ENCODE measurements around the gene IL26.

IL26 gene, protein sequence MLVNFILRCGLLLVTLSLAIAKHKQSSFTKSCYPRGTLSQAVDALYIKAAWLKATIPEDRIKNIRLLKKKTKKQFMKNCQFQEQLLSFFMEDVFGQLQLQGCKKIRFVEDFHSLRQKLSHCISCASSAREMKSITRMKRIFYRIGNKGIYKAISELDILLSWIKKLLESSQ

DNA sequence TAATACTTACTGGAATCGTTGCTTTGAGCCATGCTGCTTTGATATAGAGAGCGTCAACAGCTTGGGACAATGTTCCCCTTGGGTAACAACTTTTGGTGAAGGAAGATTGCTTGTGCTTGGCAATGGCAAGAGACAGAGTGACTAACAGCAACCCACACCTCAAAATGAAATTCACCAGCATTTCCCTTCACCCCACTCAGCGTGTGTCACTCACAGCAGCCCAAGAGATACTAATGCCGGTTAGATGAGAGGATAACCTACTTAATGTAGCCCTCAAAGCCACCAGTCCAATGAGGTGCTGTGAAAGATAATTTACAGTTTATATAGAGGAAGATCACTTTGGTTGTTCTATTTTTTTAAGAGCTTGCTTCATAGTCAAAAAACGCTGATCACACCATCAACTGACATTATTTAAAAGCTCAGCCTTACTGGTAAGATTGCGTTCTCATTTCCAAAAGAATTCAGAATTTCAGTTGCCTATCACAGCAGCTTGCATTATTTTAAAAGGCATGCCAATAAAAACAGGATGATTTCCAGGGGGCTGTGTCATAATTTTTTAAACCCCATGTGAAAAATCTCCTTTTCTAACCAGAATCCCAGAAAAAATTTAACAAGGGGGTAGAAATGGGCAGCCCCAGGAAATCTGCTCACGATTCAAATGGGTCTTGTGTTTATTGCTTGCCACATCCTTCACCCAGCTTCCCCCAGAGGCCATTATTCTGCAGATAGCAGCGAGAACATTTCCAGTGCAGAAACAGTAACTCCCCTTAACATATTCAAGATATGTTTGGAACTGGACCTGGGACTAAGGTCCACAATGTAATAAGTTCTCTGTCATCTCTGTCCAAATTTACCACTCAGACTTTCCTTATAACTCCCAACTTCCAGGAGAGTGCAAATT lies at the start of gene IL26:
Gene IL26 (minus strand): TSS at position 235 of the 901 bp plus-strand sequence. CDS start 54 bp downstream, at position 181.
- DNase-seq: no peak

DNA sequence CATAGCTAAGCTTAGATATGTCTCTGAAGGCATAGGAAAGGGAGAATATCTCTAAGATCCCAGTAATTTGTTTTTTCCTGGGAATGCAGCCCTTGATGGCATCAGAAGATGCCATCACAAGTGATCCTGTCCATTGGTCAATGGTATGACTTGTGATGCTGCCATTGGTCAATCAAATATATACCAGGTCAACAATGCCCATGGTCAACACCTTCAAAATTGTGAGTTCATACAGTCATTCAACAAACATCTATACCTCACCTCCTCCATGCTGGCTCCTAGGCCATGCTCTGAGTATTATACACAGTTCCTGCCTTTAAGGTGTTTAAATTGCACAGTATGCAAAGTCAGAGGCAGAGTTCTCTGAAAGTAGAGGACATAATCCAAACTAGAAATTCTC lies 47.1 kb upstream of the IL26 start:
- DNase-seq: no peak

DNA sequence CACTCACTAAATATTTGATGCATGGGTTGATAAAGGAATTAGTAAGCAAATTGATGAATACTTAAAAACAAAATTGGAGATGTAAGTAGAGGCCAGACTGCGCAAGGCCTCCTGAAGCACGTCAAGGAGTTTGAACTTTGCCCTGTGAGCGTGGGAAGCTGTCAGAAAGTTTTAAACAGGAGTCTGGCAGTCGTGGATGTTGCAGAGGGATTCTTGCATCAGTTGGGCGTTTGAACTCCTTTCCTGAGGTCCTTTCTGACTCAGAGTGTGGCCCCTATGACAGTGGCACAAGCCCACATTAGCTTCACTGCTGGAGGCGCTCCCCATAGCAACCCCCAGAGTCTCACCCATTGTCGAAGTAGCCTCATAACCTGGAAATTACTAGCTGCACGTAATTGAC lies 45.7 kb upstream of the IL26 start:
- no peak for DNase-seq

DNA sequence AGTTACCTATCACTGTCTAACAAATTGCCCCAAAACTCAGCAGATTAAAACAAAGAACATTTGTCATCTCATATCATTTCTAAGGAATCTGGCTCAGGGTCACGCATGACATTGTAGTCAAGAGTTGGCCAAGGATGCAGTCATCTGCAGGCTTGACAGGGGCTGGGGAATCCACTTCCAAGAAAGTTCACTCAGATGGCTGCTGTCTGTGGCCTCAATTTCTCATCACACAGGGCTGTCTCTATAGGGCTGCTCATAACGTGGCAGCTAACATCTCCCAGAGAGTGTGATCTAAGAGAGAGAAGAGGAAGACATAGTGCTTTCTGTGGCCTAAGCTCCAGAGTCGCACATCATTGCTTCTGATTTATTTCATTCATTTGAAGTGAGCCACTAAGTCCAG lies 44.7 kb upstream of the IL26 start:
- DNase-seq: no peak

- no peak for DNase-seq
Measured at GRCh38 chr12:68269779-68270178, 44.2 kb upstream of the IL26 start.

DNA sequence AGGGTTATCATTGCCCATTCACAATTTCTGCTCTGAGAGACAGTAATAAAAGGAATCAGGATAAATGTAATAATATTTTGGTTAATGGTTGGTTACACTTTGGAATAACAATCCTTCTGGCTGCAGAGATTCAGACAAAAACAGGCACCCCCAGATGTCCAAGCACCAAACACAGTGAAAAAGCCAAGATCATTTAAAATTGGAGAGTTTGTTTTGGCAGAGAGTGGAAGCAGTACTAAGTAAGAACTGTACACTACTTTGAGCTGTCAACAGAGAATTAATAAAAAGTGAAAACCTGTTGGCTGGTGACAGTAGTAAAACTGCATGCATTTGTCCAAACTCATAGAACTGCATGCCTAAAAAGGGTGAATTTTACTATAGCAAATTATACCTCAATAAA lies 43.4 kb upstream of the IL26 start:
- DNase-seq: no peak

GRCh38 chr12:68267892-68268396 lies 42.3 kb upstream of the IL26 start:
- no peak for DNase-seq

GRCh38 chr12:68264857-68265256 lies 39.2 kb upstream of the IL26 start:
- DNase-seq: no peak

GRCh38 chr12:68264158-68264855 lies 38.7 kb upstream of the IL26 start:
- no peak for DNase-seq

DNA sequence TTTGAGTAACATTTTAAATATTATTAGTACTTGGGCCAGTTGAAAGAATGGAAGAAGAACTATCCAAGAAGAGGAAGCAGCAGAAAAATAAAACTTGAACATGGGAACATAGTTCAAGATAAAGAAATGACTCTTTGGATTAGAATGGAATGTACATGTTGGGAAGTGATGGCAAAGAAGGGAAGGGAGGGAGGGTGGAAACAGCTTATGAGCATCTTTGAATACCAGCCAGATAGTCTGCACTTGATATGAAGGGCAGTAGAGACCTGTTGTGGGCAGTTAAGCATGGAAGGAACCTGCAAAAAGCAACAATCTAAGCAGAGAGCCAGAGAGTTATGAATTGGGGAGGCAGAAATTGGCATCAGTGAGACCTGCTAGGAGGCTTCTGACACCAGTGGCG lies 37.8 kb upstream of the IL26 start:
- DNase-seq: no peak

DNA sequence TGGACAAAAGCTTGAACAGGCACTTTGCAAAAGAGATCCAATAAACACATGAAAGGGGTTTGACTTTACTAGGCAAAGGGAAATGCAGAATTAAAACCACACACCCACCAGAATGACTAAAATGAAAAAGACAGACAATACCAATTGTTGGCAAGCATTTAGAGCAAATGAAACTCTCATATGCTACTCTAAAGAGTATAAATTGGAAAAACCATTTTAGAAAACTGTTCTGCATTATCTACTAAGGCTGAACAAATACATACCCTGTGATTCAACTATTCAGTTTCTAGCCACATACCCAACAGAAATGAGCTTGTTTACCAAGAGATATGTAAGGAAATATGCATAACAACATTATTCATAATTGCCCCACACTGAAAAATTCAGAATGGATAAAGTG lies 36.3 kb upstream of the IL26 start:
- no peak for DNase-seq

DNA sequence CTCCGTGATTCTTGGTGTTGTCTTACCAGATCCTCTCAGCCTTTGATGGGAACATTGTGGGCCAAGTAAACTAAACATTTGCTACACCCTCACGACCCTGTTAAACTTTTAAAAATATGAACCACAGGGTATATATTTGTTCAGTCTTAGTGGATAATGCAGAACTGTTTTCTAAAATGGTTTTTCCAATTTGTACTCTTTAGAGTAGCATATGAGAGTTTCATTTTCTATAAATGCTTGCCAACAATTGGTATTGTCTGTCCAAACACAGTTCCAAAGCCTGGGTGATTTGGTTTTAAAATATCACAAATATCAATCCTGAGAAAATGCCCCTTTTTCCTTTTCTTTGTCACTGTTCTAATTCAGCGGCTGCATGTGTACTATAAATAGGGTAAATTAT lies 34.5 kb upstream of the IL26 start:
- no peak for DNase-seq

DNA sequence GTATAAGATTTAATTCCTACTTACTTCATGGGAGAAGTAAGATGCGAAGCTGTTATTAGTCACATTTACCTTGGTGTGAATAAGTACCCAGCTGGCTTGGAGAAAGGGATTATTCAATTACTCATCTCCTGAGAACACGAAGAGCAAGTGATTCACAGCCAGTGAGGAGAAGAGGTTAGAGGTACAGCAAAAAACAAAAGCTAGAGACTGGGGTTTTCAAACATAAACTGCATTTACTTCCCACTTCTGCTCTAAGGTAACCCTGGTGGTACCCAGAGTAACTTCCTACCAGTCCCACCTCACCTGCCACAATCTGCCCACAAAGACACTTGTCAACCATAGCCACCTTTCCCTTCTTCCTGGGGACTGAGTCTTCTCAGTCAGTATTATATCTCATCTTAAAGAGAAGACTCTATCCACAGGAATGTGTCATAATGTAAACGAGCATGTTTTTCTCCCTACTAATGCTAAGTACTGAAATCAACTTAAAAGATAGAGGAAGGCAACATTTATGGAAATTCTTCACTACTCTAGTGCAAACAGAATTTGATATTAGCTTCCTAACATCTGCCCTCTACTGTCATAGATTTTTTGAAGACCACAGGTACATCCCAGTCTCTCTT lies 33.8 kb upstream of the IL26 start:
- DNase-seq: no peak

DNA sequence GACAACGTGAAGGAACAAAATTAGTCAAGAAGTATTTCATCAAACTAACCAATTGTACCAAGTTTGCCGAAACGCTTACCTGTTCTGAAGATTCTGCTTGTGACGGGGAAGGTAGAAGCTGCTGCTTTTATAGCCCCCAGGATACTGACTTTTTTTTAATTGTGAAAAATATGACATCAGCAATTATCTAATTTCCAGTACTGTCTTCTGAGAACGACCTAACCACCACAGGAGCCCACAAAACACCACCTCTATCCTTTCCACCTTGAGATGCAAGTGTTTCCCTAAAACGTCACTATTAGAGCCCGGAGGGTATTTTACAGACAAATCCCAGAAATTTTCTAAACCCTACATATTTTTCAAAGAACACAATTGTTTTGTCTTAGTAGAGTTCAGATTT lies 27.9 kb upstream of the IL26 start, which contains the start of gene IL22:
Gene IL22 (minus strand): TSS at position 101 of the 400 bp plus-strand sequence. CDS start 156 bp downstream, outside the sequence.
- DNase-seq: no peak

DNA sequence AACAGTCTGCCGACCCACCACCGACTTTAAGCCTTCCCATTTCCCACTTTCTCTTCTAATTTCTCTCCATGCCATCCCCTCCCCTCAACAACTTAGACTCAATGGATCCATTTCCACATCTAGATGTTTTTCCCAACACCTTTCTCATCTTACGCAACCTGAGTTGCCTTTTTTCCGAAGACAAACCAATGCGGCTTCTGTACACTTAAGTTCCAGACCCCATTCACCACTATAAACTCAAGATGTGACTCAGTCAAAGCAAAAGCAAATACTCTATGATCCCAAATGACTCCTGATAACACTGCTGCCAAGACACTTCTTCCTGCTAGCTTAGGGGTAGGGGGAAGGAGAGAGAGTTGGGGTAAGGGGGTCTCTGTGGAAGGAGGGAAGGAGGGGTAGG lies 26.5 kb upstream of the IL26 start:
- DNase-seq: no peak

GRCh38 chr12:68250454-68250853 lies 24.8 kb upstream of the IL26 start:
- DNase-seq: no peak

DNA sequence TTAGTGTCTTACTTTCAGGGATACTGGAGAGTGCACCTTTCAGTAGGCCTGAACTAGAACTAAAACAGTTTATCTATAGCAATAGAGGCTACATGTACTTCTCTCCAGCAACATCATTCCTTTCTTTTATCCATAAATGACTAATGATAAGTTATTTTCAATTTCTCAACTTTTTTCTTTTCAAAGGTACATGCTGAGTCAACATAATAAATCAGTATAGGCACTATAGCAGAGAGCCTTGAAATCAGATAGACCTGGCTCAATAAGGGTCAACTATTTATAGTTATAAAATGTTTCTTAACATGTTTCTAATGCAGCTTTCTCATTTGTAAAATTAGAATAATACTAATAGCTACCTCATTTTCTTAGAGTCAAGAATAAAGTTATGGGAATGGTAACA lies 22.2 kb upstream of the IL26 start:
- no peak for DNase-seq

- no peak for DNase-seq
Measured at GRCh38 chr12:68246350-68246749, 20.7 kb upstream of the IL26 start.

DNA sequence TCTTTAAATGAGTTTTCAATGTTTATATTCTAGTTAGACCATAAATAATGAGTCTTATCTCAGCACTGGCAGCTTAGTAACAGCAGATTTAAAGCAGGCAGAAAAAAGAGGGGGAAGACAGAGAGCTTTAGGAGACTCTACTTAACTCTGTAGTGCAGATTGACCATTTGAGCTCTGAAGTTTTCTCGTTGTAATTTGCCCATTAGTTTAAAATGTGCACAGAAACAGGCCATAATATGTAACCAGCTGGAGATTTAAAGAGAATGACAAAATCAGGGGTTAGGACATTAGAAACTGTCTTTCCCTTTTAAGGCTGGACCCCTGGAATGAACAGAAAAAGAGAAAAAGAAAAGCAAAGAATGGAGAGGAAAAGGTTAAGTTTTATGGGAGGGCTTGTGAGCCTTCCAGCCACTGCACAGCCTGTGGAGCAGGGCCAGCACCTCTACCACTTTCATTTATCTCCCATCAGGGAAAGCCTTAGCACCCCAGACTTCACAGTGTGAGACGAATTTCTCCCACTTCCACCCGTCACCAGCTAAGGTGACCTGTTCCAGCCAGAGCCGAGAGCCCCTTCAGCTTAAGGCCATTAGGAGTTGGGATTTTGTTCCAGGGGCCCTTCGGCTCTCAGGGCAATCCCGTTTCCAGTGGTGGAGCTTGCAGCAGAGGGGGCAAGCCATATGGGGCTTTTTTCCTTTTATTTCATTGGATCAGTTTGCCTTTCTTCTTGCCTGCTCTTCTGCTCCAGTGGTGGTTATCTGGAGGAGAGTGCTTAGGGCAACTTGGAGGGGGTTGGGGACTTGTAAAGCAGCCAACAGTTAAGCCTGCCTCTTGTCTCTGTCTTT lies 19.8 kb upstream of the IL26 start:
- no peak for DNase-seq

GRCh38 chr12:68242777-68243176 lies 17.2 kb upstream of the IL26 start:
- DNase-seq: no peak

- DNase-seq: no peak
Measured at GRCh38 chr12:68240975-68241374, 15.4 kb upstream of the IL26 start.

DNA sequence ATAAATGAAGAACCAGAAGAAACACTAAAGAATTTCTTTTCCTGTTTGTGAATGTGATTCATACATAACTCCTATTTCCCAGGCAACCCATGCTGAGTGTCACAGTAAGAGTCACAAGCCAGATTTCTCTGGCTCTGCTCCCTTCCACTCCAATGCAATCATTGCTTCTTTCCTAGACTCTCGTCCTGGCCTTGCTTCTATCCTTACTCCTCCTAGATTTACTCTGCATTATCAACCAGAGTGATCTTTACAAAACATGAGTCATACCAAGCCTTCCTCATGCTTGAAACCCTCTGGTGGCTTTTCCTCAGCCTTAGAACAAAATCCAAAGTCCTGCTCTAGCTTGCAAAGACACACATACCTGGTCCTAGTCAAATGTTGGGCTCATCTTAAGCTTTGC lies 14.5 kb upstream of the IL26 start:
- DNase-seq: no peak

All from NCI-H748 treated with DMSO at 0.1 percent for 48 hours (cell line).